RWPE2 (cell line): Measurements from ENCODE around the gene MPZ.

Experiments
- ATAC-seq: fragments of 200-7000 bp; cut with Tn5 transposase; 3 replicates; pipeline ENCODE4 v1.9.1; 2021; ENCODE audit warnings: low read depth
- DNase-seq: peaks from one replicate; pipeline ENCODE4 v3.0.0-alpha.2; 2020; ENCODE audit warnings: low spot score
- H3K27ac ChIP-seq: fragments of 450-650 bp; 2 replicates; pipeline ENCODE4 v1.5.1; 2017; ENCODE audit warnings: mild to moderate bottlenecking; ENCODE audit not compliant: poor library complexity, severe bottlenecking
- H3K27me3 ChIP-seq: fragments of 250-450 bp; sonication (Bioruptor Pico); 2 replicates; pipeline ENCODE4 v1.5.1; 2021; ENCODE audit warnings: mild to moderate bottlenecking, moderate library complexity; ENCODE audit not compliant: insufficient read depth, poor library complexity, severe bottlenecking
- H3K36me3 ChIP-seq: fragments of 250-450 bp; sonication (Bioruptor Pico); 2 replicates; pipeline ENCODE4 v1.5.1; 2020; ENCODE audit warnings: low read depth, mild to moderate bottlenecking, moderate library complexity
- H3K4me1 ChIP-seq: fragments of 250-450 bp; sonication (Bioruptor Pico); 2 replicates; pipeline ENCODE4 v1.5.1; 2021; ENCODE audit warnings: mild to moderate bottlenecking, moderate library complexity; ENCODE audit not compliant: insufficient read depth, poor library complexity, severe bottlenecking
- H3K4me3 ChIP-seq: fragments of 250-450 bp; sonication (Bioruptor Pico); 2 replicates; pipeline ENCODE4 v1.5.1; 2021; ENCODE audit warnings: mild to moderate bottlenecking, moderate library complexity; ENCODE audit not compliant: severe bottlenecking
- H3K9me3 ChIP-seq: fragments of 250-450 bp; sonication (Bioruptor Pico); 2 replicates; pipeline ENCODE4 v1.5.1; 2021; ENCODE audit warnings: mild to moderate bottlenecking, moderate library complexity; ENCODE audit not compliant: severe bottlenecking
- TF ChIP-seq, protein P1 (sequence below): fragments of 450-650 bp; IDR thresholded peaks from one replicate; pipeline ENCODE4 v1.5.1; 2017; ENCODE audit warnings: mild to moderate bottlenecking, moderate library complexity; ENCODE audit not compliant: poor library complexity, severe bottlenecking

Gene MPZ

DNA sequence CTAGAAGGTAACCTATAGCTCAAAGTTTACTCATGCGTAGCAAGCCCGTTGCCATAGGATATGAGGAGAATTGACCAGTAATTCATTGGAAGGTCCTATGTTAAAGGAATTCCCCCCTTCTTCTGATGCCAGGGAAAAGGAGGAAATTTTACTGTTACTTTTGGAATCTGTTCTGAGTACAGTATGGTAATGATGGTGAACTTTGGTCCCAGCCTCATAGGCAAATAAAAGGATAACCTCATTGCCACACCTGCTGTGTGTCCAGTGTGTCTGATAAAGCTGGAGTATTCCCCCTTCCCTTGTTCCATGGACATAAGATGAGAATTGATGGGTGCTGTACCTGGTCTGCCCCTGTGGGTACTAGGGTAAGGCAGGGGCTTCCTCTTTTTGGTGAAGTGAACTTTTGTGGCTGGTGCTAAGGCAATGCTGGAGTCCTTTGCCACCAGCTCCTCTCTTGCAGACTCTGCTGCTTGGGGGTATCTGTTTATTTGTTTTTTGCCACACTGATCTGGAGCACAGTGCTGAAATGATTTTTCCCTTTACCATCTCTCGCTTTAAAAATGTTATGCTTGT is 22.2 kb downstream of the MPZ start:
- H3K4me3 ChIP-seq, result no peak overlapping the region
- DNase-seq (no peak), ATAC-seq (no peak)
- no peak overlapping the region for H3K27ac ChIP-seq
- TF ChIP-seq, protein P1, sequence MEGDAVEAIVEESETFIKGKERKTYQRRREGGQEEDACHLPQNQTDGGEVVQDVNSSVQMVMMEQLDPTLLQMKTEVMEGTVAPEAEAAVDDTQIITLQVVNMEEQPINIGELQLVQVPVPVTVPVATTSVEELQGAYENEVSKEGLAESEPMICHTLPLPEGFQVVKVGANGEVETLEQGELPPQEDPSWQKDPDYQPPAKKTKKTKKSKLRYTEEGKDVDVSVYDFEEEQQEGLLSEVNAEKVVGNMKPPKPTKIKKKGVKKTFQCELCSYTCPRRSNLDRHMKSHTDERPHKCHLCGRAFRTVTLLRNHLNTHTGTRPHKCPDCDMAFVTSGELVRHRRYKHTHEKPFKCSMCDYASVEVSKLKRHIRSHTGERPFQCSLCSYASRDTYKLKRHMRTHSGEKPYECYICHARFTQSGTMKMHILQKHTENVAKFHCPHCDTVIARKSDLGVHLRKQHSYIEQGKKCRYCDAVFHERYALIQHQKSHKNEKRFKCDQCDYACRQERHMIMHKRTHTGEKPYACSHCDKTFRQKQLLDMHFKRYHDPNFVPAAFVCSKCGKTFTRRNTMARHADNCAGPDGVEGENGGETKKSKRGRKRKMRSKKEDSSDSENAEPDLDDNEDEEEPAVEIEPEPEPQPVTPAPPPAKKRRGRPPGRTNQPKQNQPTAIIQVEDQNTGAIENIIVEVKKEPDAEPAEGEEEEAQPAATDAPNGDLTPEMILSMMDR, result no peak
- H3K36me3 ChIP-seq, result no peaks in the 10 kb centered on the region
- no peaks in the 10 kb centered on the region for H3K27me3 ChIP-seq
- H3K4me1 ChIP-seq, result no peaks in the 10 kb centered on the region
- no peaks in the 10 kb centered on the region for H3K9me3 ChIP-seq

DNA sequence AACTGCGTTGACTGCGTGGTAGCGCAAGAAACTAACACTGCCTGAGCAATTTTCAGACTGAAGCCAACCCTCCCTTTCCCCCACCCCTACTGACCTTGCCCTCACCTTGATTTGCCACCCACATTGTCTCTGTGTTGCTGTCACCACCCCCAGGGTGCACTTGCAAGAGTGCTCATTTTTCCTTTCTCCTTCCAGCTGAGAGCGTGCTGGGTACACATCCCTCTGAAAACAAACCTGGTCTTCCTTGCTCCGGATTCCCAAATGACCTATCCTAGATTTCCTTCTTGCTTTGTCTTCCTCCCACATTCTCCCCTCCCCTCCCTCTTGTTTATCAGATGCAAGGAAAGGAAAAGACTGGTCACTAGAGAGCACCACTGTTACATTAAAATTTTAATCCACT is 24.2 kb downstream of the MPZ start:
- H3K27ac ChIP-seq, result no peak overlapping the region
- ATAC-seq (no peak), DNase-seq (no peak)
- no peaks in the 10 kb centered on the region for H3K36me3 ChIP-seq
- H3K9me3 ChIP-seq, result no peaks in the 10 kb centered on the region
- TF ChIP-seq, protein P1, result no peak
- no peaks in the 10 kb centered on the region for H3K4me1 ChIP-seq
- no peak overlapping the region for H3K4me3 ChIP-seq
- H3K27me3 ChIP-seq, result no peaks in the 10 kb centered on the region

DNA sequence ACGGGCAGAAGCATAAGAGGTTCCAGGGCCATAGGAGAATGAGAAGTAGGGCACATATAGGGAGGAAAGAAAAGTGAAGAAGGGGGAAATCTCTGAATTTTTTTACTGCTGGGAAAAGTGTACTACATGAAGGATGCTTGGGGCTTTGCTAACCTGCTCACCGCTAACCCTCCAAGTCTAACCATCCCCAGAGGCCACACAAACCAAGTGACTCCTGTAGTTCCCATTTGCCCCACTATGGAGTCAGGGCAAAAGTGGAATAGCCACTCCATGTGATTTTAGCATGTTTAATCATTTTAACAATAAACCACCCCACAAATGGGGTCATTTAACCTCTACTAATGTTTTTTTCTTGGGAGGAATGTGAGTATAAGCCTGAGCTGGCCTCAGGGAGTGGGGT is 24.7 kb downstream of the MPZ start:
- ATAC-seq, result no peak

DNA sequence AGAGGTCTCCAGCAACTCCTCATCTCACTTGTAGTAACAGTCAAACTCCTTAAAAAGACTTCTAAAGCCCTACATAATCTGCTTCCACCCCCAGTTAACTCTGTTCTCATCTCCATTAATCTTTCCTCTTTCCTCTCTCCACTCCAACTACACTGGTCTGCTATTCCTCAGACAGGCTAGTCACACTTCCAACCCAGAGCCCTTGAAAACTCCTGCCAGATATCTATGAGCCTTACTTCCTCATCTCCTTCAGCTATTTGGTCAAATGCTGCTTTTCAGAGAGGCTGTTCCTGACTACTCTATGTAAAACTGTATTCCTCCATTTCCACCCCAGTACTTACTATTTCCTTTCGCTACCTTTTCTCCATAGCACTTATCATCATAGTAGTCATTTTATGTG is 26.8 kb downstream of the MPZ start:
- TF ChIP-seq, protein P1, result no peak
- H3K4me1 ChIP-seq, result no peaks in the 10 kb centered on the region
- H3K27me3 ChIP-seq, result no peaks in the 10 kb centered on the region
- H3K27ac ChIP-seq, result no peak overlapping the region
- H3K9me3 ChIP-seq, result no peaks in the 10 kb centered on the region
- H3K4me3 ChIP-seq, result no peak overlapping the region
- ATAC-seq, result no peak
- no peaks in the 10 kb centered on the region for H3K36me3 ChIP-seq
- no peak for DNase-seq

More for the DNA sequence above, 24.7 kb downstream of the MPZ start:
- no peak for DNase-seq
- H3K36me3 ChIP-seq, result no peaks in the 10 kb centered on the region
- no peak overlapping the region for H3K4me3 ChIP-seq
- H3K27me3 ChIP-seq, result no peaks in the 10 kb centered on the region
- TF ChIP-seq, protein P1, result no peak
- no peaks in the 10 kb centered on the region for H3K9me3 ChIP-seq
- no peak overlapping the region for H3K27ac ChIP-seq
- H3K4me1 ChIP-seq, result no peaks in the 10 kb centered on the region

DNA sequence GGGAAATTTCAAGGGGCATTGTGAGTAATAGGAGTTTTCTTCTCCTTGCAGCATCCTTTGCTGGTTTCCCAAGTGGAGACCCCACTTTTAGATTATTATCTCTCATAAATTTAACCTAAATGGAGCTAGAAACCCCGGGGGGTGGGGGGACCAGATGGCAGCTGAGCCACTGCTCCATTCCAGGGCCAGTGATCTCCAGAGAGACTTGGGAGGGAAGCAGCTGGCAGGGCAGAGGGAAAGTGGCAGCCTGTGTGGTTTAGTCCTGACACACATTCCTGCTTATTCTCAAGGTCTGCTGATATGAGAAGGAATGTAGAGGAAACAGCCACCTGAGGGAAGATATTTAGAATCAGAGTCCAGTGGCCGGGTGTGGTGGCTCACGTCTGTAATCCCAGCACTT is 34.9 kb downstream of the MPZ start:
- DNase-seq (no peak), ATAC-seq (no peak)
- Histone ChIP-seq H3K9me3 (no peaks in the 10 kb centered on the region), H3K4me3 (no peak overlapping the region), H3K27ac (no peak overlapping the region), H3K4me1 (no peaks in the 10 kb centered on the region), H3K36me3 (no peaks in the 10 kb centered on the region), H3K27me3 (peaks cover 5% of the 10 kb centered on the region)
- TF ChIP-seq, protein P1, result no peak
